ENCODE measurements around the gene MTHFD1.

MTHFD1 gene

GRCh38 chr14:64495252-64495651, 107.1 kb downstream of the MTHFD1 start:
- DNase-seq (ENCODE audit: low read depth, low spot score), result no peak

DNA sequence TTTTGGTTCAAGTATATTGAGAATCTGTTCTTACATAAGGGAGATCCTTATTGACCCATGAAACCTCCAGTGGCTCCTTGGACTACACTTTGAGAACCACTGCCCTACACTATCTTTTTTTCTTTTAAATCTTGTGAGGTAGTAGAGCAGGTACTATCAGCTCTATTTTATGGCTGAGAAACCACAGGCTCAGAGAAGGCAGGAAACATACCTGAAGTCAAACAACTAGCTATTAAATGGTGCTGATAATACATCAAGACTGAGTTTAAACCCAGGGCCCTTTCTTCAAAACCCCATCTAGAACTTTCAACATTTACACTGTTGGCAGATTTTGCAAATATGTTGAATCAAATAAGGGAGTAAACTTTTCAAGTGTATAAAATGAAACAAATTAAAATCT, 108.6 kb downstream of the MTHFD1 start:
- DNase-seq (ENCODE audit: low read depth, low spot score), result no peak

- DNase-seq (ENCODE audit: low read depth, low spot score), result no peak
Observed at GRCh38 chr14:64500088-64500487, 111.9 kb downstream of the MTHFD1 start.

- peak; percentile 92 for DNase-seq (ENCODE audit: low read depth, low spot score)
Observed at GRCh38 chr14:64501411-64502171, 113.4 kb downstream of the MTHFD1 start.

- DNase-seq (ENCODE audit: low read depth, low spot score), result no peak
Observed at GRCh38 chr14:64502456-64502855, 114.3 kb downstream of the MTHFD1 start.

- peak; percentile 37 for DNase-seq (ENCODE audit: low read depth, low spot score)
Observed at GRCh38 chr14:64502887-64503433, 114.8 kb downstream of the MTHFD1 start.

- DNase-seq (ENCODE audit: low read depth, low spot score), result peak; percentile 95
Observed at GRCh38 chr14:64503434-64504309, 115.5 kb downstream of the MTHFD1 start, which contains the start of gene ZBTB25. Gene ZBTB25 (minus strand): TSS chr14:64503838. CDS start chr14:64490533, 13,305 bp downstream.

GRCh38 chr14:64504310-64504896, 116.2 kb downstream of the MTHFD1 start, which contains the start of gene ZBTB1:
Gene ZBTB1 (plus strand): TSS chr14:64504770. CDS start chr14:64521505, 16,735 bp downstream.
- peak; percentile 92 for DNase-seq (ENCODE audit: low read depth, low spot score)

- peak; percentile 94 for DNase-seq (ENCODE audit: low read depth, low spot score)
Observed at GRCh38 chr14:64504897-64505794, 117.0 kb downstream of the MTHFD1 start.

DNA sequence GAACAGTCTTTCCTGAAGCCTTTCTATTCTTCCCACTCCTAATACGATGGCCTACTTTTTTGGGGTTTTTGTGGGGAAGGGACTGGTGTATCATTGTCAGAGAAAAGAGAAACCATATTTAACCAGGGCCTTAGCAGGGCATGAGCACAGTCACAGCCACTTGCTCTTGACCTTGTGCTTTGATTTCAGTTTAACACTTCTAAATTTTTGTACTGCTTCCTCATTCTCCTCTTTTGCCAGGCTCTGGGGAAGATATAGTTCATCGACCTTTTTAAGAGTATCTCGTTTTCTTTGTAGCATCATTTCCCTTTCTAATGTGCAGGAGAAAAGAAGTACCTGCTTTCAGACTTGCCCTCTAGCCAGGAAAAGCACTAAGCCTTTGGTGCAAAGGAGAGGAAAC, 118.6 kb downstream of the MTHFD1 start:
- no peak for DNase-seq (ENCODE audit: low read depth, low spot score)

DNA sequence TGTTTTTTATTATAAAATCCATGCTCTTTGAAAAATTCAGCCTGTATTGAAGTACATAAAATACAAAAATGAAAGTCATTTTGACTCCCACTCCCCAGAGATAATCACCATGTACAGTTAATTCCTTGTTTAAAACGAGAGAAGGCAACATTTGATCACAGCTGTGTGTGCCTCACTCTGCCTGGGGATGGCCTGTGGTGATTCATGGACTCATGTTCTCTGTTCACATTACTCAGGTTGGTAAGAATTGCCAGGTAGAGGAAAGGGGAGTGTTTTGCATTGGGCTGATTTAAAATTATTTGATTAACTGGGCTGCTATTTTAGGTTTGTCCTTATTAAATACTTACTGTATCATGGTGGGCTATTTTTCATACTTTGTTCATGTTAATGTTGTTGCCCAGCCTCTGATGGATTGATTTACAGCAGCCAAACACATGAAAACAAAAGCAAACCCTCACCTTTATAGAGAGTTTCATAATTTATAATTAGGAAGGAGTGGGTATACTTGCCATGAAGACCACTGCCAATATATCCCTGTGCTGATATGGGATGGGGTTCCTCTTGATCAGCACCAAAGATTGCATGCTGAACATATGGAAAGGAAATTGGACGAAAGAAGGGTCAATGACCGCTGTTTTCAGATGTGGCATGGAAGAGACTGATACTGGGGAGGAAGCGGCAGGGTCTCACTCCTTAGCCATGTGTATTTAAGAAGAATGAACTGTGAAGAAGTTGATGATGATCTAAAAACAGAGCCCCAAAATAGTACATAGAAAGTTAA, 119.4 kb downstream of the MTHFD1 start:
- DNase-seq (ENCODE audit: low read depth, low spot score), result no peak

GRCh38 chr14:64508215-64508776, 120.1 kb downstream of the MTHFD1 start:
- no peak for DNase-seq (ENCODE audit: low read depth, low spot score)

- peak; percentile 89 for DNase-seq (ENCODE audit: low read depth, low spot score)
Observed at GRCh38 chr14:64509036-64509435, 120.9 kb downstream of the MTHFD1 start.
